SU-DHL-6 (cell line): ENCODE data around the gene CBFA2T3.

Experiments
- CTCF ChIP-seq: fragments of 200-600 bp; sonication (generic); IDR thresholded peaks from one replicate; pipeline ENCODE4 v1.5.1; 2017; ENCODE audit warnings: antibody characterized with exemption, mild to moderate bottlenecking, low read length, moderate library complexity; ENCODE audit not compliant: insufficient read depth, poor library complexity, severe bottlenecking
- EZH2phosphoT487 ChIP-seq: fragments of 200-600 bp; sonication (generic), shearing (Covaris generic); conservative IDR thresholded peaks from 2 replicates; pipeline ENCODE4 v1.6.1; 2018; ENCODE audit warnings: mild to moderate bottlenecking, antibody characterized with exemption, low read length, moderate library complexity, mixed read lengths

DNA sequence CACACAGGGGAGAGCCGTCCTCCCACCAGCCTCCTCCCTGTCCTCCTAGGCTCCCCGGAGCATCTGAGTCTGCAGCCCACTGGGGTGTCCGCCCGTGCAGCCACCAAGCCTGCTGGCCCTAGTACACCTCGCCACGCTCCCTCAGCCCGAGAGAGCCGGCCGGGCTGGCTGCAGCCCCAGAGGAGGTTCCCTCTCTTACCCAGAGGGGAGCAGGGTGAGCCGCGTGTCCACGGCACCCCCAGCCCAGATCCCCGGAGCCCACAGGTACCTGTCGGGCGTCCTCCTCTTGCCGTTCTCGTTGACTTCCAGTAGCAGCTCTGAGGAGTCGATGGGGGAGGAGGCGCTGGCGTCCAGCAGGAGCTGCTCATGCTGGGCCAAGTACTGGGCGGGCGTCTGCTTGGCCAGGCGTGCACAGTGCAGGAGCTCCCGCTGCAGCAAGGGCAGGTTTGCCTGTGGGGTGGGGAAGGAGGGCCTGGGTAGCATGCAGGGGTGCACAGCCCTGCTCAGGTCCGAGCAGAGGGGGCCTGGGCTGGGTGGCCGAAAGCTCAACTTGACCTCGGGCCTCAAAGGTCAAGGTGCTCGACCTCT is 91.2 kb downstream of the CBFA2T3 start:
- TF ChIP-seq CTCF (no peak), EZH2phosphoT487 (no peak)
